IPS-18a (cell line): ENCODE results near the gene KCNQ1.

Experiments used
- H3K27ac ChIP-seq: one replicate; pipeline ENCODE4 v1.5.1; 2013; ENCODE audit warnings: low read length
- H3K27me3 ChIP-seq: one replicate; pipeline ENCODE4 v1.6.1; 2013; ENCODE audit warnings: mild to moderate bottlenecking, low read length; ENCODE audit not compliant: control insufficient read depth, insufficient read depth
- H3K36me3 ChIP-seq: one replicate; pipeline ENCODE4 v1.6.1; 2013; ENCODE audit warnings: low read depth, low read length; ENCODE audit not compliant: control insufficient read depth
- H3K4me1 ChIP-seq: one replicate; pipeline ENCODE4 v1.6.1; 2013; ENCODE audit warnings: low read depth, low read length; ENCODE audit not compliant: control insufficient read depth
- H3K4me3 ChIP-seq: one replicate; pipeline ENCODE4 v1.5.1; 2013; ENCODE audit warnings: low read length
- H3K9ac ChIP-seq: one replicate; pipeline ENCODE4 v1.6.1; 2013; ENCODE audit warnings: mild to moderate bottlenecking, low read length, moderate library complexity
- H3K9me3 ChIP-seq: one replicate; pipeline ENCODE4 v1.6.1; 2013; ENCODE audit warnings: low read depth, low read length; ENCODE audit not compliant: control insufficient read depth

The KCNQ1 gene

DNA sequence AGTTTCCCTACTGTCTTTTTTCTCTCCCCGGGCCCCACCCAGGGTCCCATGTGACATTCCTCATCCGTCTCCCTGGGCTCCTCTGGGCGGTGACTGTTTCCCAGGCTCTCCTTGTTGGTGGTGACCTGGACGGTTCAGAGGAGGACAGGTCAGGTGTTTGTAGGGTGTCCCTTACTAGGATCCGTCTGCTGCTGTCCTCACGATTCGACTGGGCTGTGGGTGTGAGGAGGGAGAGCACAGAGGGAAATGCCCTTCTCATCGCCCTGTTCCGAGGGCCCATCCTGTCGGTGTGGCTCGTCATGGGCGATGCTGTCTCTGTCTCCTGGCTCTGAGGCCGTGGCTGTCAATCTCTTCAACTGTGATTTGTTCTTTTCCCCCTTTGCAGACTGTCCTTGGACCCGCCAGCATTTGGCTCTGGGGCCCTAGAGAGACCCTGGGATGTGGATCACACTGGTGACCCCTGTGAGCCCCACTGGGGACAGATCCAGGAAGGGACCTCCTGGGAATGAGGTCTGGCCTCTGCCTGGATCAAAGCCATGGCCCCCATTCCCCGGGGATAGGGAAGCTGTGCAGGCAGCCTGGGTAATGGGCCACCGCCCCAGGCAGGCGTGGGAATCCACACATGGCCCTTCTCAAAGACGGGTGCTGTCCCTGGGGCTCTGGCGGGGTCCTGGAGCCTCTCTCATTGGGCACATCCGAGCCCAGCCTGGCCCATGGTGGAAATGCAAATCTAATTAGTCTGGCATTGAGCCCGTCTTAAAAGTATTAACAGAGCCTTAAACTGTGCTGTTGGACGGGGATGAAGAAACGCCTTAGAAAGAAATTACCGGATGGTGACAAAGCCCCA lies 301.8 kb downstream of the KCNQ1 start:
- no peaks in the 10 kb centered on the region for H3K36me3 ChIP-seq
- no peak overlapping the region for H3K4me3 ChIP-seq
- no peaks in the 10 kb centered on the region for H3K9me3 ChIP-seq
- no peak overlapping the region for H3K27ac ChIP-seq
- peaks cover 62% of the 10 kb centered on the region for H3K27me3 ChIP-seq
- no peak overlapping the region for H3K9ac ChIP-seq
- no peaks in the 10 kb centered on the region for H3K4me1 ChIP-seq

- Histone ChIP-seq H3K9me3 (no peaks in the 10 kb centered on the region), H3K9ac (no peak overlapping the region), H3K4me3 (no peak overlapping the region), H3K36me3 (no peaks in the 10 kb centered on the region), H3K27me3 (peaks cover 62% of the 10 kb centered on the region), H3K27ac (no peak overlapping the region), H3K4me1 (no peaks in the 10 kb centered on the region)
Observed at GRCh38 chr11:2747248-2748027, 302.6 kb downstream of the KCNQ1 start.

DNA sequence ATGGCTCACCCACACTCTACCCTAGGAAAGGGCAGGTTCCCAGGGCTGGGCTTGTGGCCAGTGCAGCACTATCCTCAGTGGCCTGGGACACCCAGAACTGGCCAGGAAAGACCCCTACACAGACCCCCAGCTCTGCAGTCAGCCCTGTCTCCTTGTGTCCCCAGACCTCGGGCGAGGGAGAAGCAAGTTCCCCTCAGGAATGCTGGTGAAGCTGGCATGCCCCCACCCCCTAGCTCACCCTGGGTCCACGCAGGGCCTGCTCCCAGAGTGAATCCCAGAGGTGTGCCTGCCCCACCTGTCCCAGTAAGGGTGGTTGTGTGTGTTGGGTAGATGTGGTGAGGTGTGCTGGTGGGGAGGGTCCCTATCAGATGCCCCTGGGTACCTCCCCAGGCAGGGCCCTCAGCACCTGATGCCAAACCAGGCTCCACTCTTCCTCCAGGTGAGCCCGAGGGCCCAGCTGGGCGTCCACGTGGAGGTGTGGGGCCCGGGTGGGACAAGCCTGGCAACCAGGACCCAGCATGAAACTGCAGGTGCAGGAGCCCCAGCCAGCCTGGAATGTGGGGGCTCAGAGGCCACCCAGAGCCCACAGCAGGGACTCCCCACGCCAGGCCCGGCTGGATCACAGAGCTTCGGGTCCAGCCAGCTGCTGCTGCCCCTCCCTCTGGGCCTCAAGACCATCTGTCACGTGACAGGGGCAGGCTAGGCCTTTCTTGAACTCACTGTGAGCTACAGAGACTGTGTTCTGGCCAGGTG lies 303.4 kb downstream of the KCNQ1 start:
- Histone ChIP-seq H3K9me3 (no peaks in the 10 kb centered on the region), H3K27me3 (peaks cover 67% of the 10 kb centered on the region), H3K9ac (no peak overlapping the region)

DNA sequence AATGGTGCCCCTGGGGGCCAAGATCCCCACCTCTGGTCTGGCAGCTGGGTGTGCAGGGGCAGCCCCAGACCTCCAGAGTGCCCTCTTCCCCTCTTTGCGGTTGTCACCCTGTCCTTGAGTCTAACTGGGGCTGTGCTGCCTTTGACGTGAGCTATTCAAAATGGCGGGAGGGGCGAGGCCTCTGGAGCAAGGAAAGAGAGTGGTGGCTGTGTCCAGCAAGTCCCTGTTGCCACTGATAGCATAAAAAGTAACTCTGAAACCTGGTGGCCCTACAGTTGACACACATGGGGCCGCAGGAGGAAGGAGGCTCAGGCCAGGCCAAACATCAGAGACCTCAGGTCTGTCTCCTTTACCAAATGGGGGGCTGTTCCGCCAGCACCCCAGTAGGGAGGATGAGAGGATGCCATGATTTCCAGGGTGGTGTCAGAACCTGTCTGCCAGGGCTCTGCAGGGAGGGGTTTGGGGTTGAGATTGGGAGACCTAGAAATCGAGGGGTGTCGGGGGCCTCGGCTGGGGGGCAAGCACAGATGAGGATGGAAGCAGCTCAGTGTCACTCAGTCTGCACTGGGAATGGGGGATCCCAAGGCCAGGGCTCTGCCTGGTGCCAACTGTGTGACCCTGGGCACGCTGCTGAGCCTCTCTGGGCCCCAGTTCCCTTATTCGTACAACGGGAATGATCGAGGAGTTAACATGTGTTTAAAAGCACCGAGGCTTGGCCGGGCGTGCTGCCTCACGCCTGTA lies 304.2 kb downstream of the KCNQ1 start:
- Histone ChIP-seq H3K9ac (no peak overlapping the region), H3K9me3 (no peaks in the 10 kb centered on the region), H3K36me3 (no peaks in the 10 kb centered on the region), H3K27me3 (peaks cover 69% of the 10 kb centered on the region), H3K4me1 (no peaks in the 10 kb centered on the region), H3K4me3 (no peak overlapping the region), H3K27ac (no peak overlapping the region)

More for the DNA sequence above, 303.4 kb downstream of the KCNQ1 start:
- no peaks in the 10 kb centered on the region for H3K4me1 ChIP-seq
- no peaks in the 10 kb centered on the region for H3K36me3 ChIP-seq
- no peak overlapping the region for H3K4me3 ChIP-seq
- H3K27ac ChIP-seq: no peak overlapping the region

DNA sequence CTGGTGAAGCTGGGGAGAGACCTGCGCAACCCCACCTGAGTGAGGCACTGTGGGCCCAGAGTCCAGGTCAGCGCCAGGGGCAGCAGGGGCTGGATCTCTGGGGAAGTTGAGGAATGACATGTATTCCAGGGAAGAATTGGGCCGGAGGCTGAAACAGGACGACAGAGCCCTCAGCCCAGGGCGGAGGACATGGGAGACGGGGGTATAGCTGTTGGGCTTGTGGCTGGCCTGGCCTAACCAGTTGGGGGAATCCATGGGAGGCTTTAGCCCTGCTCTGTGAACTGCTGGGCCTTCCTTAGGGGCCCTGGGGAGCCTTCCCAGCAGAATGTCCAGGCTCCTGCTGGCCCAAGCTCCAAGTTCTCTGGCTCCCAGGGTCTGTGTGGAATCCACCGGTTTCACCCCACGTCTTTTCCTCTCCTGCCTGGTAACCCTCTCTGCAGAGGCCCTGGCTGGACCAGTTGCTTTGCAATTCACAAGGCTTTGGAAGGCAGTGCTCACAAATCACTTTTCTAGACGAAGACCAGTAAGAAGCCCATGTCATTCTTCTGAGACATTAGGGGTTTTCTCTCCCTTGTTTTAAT lies 305.4 kb downstream of the KCNQ1 start:
- Histone ChIP-seq H3K9ac (no peak overlapping the region), H3K9me3 (no peaks in the 10 kb centered on the region), H3K27me3 (peaks cover 71% of the 10 kb centered on the region), H3K4me1 (no peaks in the 10 kb centered on the region), H3K36me3 (no peaks in the 10 kb centered on the region), H3K27ac (no peak overlapping the region), H3K4me3 (no peak overlapping the region)

DNA sequence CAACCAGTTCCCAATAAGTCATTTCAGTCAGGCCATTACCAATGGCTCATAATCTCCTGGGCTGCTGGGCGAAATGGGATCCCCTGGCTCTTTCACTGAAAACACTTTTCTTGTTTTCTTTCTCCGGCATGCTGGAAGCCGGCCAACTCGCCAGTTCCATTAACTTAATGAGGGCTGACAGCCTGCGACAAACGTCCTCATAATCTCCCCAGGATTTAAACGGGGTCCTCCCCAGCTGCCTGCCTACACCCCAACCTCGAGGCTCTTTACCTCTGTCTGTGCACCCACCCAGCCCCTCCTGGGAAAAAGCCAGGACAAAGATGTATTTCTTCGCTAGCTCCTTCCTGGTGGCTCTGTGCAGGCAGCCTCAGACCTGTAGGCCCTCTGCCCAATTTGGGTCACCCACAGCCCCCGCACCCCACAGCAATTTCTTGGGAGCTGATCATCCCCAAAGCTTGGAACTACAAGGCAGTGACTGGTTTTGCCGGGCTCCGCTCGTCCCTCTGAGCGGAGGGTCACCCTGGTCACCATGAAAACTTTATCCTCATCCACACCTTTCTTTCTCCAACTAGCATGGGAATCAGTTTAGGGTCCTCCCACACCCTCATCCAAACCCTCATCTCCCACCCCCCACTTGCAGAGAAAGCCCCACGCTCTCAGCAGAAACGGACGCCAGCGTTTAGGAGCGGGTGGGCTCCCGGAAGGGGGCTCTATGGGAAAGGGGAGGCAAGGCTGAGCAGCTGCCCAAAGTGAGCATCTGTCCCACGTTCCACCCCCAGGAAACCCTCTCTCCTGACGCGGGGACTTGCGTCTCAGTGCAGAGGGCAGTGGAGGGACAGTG lies 306.1 kb downstream of the KCNQ1 start:
- Histone ChIP-seq H3K27me3 (peaks cover 68% of the 10 kb centered on the region), H3K4me3 (no peak overlapping the region), H3K27ac (no peak overlapping the region), H3K9ac (no peak overlapping the region), H3K9me3 (no peaks in the 10 kb centered on the region), H3K4me1 (no peaks in the 10 kb centered on the region), H3K36me3 (no peaks in the 10 kb centered on the region)

DNA sequence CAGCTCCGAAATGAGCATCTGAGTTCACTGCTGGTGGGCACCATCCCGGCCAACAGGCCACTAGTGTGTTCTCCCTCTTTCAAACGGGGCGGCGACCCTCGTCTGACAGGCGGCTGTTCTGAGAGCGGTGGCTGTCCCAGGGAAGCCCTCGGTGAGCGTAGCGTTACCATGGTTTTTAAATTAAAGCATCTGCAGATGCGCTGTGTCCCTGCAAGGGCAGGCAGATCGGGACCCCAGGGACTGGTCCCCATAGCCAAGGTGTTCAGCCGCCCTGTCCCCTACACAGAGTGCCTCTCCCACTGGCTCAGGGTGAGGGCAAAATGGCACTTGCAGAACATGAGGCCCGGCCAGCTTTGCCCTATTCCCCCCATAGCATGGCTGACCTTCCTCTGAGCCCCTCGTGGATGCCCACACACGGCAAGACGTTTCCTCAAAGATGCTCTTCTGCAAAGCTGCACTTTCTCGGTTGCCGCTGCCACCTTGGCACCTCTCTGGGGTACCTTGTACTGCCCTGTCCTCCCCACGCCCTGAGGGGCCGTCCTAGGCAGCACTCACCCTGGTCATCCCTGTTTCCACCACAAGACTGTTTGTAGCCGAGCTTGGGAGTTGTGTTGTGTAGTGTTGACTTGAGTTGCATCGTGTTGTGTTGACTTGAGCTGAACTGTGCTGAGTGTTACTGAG lies 306.9 kb downstream of the KCNQ1 start:
- no peaks in the 10 kb centered on the region for H3K36me3 ChIP-seq
- no peaks in the 10 kb centered on the region for H3K4me1 ChIP-seq
- peaks cover 63% of the 10 kb centered on the region for H3K27me3 ChIP-seq
- no peak overlapping the region for H3K27ac ChIP-seq
- H3K4me3 ChIP-seq: no peak overlapping the region
- no peak overlapping the region for H3K9ac ChIP-seq
- no peaks in the 10 kb centered on the region for H3K9me3 ChIP-seq

- Histone ChIP-seq H3K27ac (no peak overlapping the region), H3K4me1 (no peaks in the 10 kb centered on the region), H3K36me3 (no peaks in the 10 kb centered on the region), H3K9ac (no peak overlapping the region), H3K9me3 (no peaks in the 10 kb centered on the region), H3K27me3 (peaks cover 58% of the 10 kb centered on the region), H3K4me3 (no peak overlapping the region)
Observed at GRCh38 chr11:2752204-2752770, 307.5 kb downstream of the KCNQ1 start.

- H3K4me1 ChIP-seq: no peaks in the 10 kb centered on the region
- H3K27me3 ChIP-seq: peaks cover 56% of the 10 kb centered on the region
- no peak overlapping the region for H3K9ac ChIP-seq
Observed at GRCh38 chr11:2752923-2753322, 308.1 kb downstream of the KCNQ1 start.

More at GRCh38 chr11:2752923-2753322, 308.1 kb downstream of the KCNQ1 start:
- H3K4me3 ChIP-seq: no peak overlapping the region
- H3K9me3 ChIP-seq: no peaks in the 10 kb centered on the region
- H3K36me3 ChIP-seq: no peaks in the 10 kb centered on the region
- H3K27ac ChIP-seq: no peak overlapping the region
